ENCODE measurements around the gene POU2F1.

GRCh38 chr1:167331650-167332049 is 111.0 kb downstream of the POU2F1 start:
- TF ChIP-seq POLR2A (IDR thresholded peaks at IDR 0.05) (no peak), CTCF (IDR thresholded peaks at IDR 0.05) (no peak), EP300 (IDR thresholded peaks at IDR 0.05) (no peak), POLR2AphosphoS5 (IDR thresholded peaks at IDR 0.05) (no peak)

Data from upper lobe of left lung (tissue), 4 donors.